ENCODE data around the gene DNAAF2. TPM values are rescaled to one million over a fixed set of nuclear protein-coding genes. Genes with fewer than 3 reads are reported as not detected.

DNAAF2 gene
- total and polyA plus RNA-seq, 2 of the 13 experiments (the other 11 are each of a cell fraction or from before 2014, with no cell fraction given), result 6.1 to 13.6 TPM

DNA sequence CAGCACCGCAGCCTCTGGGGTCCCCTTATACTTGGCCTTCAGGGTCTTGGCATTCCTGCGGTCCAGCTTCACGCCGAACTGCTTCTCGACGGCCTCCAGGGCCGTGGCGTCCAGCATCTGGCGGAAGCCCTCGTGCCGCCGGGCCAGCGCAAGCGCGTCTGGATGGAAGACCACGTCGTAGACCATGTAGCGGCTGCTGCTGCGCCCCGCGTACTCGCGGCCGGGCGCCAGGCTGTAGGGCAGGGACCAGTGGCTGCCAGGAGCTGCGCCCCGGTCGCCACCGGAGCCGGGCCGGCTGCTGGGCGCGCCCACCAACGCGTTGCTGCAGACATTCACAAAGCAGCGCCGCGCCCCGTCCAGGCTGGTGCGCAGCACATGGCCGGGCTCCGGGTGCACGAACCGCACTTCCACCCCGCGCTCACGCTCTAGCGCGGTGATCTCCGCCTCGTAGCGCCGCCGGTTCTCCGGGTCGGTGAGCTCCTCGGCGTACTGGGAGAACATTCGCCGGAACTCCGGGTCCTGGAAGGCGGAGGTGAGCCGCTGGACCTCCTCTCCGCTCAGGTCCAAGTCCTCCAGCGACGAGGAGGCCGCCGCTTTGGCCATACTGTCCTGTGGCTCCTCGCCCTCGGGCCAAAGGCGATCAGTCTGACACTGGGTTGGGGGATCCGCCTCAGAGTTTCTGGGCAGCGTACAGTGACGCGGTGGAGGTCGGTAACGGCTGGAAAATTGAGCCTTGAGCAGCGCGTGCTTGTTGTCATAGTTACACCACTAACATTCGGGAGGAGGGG, at the start of gene DNAAF2 (continued):
- TF ChIP-seq, protein P1, sequence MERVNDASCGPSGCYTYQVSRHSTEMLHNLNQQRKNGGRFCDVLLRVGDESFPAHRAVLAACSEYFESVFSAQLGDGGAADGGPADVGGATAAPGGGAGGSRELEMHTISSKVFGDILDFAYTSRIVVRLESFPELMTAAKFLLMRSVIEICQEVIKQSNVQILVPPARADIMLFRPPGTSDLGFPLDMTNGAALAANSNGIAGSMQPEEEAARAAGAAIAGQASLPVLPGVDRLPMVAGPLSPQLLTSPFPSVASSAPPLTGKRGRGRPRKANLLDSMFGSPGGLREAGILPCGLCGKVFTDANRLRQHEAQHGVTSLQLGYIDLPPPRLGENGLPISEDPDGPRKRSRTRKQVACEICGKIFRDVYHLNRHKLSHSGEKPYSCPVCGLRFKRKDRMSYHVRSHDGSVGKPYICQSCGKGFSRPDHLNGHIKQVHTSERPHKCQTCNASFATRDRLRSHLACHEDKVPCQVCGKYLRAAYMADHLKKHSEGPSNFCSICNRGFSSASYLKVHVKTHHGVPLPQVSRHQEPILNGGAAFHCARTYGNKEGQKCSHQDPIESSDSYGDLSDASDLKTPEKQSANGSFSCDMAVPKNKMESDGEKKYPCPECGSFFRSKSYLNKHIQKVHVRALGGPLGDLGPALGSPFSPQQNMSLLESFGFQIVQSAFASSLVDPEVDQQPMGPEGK (CRISPR knock-in tag; IDR thresholded peaks at IDR 0.05), result no peak
- TF ChIP-seq, protein P2, sequence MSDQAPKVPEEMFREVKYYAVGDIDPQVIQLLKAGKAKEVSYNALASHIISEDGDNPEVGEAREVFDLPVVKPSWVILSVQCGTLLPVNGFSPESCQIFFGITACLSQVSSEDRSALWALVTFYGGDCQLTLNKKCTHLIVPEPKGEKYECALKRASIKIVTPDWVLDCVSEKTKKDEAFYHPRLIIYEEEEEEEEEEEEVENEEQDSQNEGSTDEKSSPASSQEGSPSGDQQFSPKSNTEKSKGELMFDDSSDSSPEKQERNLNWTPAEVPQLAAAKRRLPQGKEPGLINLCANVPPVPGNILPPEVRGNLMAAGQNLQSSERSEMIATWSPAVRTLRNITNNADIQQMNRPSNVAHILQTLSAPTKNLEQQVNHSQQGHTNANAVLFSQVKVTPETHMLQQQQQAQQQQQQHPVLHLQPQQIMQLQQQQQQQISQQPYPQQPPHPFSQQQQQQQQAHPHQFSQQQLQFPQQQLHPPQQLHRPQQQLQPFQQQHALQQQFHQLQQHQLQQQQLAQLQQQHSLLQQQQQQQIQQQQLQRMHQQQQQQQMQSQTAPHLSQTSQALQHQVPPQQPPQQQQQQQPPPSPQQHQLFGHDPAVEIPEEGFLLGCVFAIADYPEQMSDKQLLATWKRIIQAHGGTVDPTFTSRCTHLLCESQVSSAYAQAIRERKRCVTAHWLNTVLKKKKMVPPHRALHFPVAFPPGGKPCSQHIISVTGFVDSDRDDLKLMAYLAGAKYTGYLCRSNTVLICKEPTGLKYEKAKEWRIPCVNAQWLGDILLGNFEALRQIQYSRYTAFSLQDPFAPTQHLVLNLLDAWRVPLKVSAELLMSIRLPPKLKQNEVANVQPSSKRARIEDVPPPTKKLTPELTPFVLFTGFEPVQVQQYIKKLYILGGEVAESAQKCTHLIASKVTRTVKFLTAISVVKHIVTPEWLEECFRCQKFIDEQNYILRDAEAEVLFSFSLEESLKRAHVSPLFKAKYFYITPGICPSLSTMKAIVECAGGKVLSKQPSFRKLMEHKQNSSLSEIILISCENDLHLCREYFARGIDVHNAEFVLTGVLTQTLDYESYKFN (CRISPR knock-in tag; conservative IDR thresholded peaks at IDR 0.05), result 0 out of 2 replicates have a peak, but pooled peaks have one; percentile 20
- TF ChIP-seq, protein P3, sequence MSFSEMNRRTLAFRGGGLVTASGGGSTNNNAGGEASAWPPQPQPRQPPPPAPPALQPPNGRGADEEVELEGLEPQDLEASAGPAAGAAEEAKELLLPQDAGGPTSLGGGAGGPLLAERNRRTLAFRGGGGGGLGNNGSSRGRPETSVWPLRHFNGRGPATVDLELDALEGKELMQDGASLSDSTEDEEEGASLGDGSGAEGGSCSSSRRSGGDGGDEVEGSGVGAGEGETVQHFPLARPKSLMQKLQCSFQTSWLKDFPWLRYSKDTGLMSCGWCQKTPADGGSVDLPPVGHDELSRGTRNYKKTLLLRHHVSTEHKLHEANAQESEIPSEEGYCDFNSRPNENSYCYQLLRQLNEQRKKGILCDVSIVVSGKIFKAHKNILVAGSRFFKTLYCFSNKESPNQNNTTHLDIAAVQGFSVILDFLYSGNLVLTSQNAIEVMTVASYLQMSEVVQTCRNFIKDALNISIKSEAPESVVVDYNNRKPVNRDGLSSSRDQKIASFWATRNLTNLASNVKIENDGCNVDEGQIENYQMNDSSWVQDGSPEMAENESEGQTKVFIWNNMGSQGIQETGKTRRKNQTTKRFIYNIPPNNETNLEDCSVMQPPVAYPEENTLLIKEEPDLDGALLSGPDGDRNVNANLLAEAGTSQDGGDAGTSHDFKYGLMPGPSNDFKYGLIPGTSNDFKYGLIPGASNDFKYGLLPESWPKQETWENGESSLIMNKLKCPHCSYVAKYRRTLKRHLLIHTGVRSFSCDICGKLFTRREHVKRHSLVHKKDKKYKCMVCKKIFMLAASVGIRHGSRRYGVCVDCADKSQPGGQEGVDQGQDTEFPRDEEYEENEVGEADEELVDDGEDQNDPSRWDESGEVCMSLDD (CRISPR knock-in tag; IDR thresholded peaks at IDR 0.05; ENCODE audit: borderline replicate concordance), result no peak
- TF ChIP-seq ZNF496 (CRISPR knock-in tag; IDR thresholded peaks at IDR 0.05; ENCODE audit: insufficient replicate concordance) (no peak), CBX1 (IDR thresholded peaks at IDR 0.05; ENCODE audit: low read depth) (no peak), BHLHE40 (IDR thresholded peaks at IDR 0.05; ENCODE audit: low read length) (peak; percentile 14; the same call in 1 of the 2 replicates), SMARCC2 (IDR thresholded peaks at IDR 0.05) (no peak), GATAD1 (CRISPR knock-in tag; IDR thresholded peaks at IDR 0.05) (no peak), SP4 (CRISPR knock-in tag; IDR thresholded peaks at IDR 0.05) (no peak), ZNF607 (CRISPR knock-in tag; IDR thresholded peaks at IDR 0.05; ENCODE audit: borderline replicate concordance) (no peak; the same call in 1 of the 2 replicates), ZNF260 (CRISPR knock-in tag; IDR thresholded peaks at IDR 0.05; ENCODE audit: borderline replicate concordance, low read depth) (no peak), ARNT2 (CRISPR knock-in tag; IDR thresholded peaks at IDR 0.05; ENCODE audit: low read depth) (no peak), RFX1 (IDR thresholded peaks at IDR 0.05) (peak; percentile 86), RFXANK (CRISPR knock-in tag; IDR thresholded peaks at IDR 0.05) (no peak)
- TF ChIP-seq, protein P4, sequence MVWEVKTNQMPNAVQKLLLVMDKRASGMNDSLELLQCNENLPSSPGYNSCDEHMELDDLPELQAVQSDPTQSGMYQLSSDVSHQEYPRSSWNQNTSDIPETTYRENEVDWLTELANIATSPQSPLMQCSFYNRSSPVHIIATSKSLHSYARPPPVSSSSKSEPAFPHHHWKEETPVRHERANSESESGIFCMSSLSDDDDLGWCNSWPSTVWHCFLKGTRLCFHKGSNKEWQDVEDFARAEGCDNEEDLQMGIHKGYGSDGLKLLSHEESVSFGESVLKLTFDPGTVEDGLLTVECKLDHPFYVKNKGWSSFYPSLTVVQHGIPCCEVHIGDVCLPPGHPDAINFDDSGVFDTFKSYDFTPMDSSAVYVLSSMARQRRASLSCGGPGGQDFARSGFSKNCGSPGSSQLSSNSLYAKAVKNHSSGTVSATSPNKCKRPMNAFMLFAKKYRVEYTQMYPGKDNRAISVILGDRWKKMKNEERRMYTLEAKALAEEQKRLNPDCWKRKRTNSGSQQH (CRISPR knock-in tag; IDR thresholded peaks at IDR 0.05; ENCODE audit: low read depth), result no peak; the same call in 1 of the 2 replicates
- TF ChIP-seq, protein P5, sequence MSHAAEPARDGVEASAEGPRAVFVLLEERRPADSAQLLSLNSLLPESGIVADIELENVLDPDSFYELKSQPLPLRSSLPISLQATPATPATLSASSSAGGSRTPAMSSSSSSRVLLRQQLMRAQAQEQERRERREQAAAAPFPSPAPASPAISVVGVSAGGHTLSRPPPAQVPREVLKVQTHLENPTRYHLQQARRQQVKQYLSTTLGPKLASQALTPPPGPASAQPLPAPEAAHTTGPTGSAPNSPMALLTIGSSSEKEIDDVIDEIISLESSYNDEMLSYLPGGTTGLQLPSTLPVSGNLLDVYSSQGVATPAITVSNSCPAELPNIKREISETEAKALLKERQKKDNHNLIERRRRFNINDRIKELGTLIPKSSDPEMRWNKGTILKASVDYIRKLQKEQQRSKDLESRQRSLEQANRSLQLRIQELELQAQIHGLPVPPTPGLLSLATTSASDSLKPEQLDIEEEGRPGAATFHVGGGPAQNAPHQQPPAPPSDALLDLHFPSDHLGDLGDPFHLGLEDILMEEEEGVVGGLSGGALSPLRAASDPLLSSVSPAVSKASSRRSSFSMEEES (CRISPR knock-in tag; IDR thresholded peaks at IDR 0.05), result peak; percentile 36; the same call in 1 of the 2 replicates
- TF ChIP-seq, protein P6, sequence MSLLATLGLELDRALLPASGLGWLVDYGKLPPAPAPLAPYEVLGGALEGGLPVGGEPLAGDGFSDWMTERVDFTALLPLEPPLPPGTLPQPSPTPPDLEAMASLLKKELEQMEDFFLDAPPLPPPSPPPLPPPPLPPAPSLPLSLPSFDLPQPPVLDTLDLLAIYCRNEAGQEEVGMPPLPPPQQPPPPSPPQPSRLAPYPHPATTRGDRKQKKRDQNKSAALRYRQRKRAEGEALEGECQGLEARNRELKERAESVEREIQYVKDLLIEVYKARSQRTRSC (CRISPR knock-in tag; IDR thresholded peaks at IDR 0.05; ENCODE audit: low read depth), result 0 out of 2 replicates have a peak, but pooled peaks have one; percentile 38
